ENCODE measurements around the gene ESAM. TPM values are rescaled to one million over a fixed set of nuclear protein-coding genes. Genes with fewer than 3 reads are reported as not detected.

Gene ESAM
- polyA plus RNA-seq, 1 of the 3 experiments (the other 2 are of a cell fraction), result 1.3 TPM

GRCh38 chr11:124768914-124769313 is 6.8 kb upstream of the ESAM start:
- H3K27me3 ChIP-seq (ENCODE audit: insufficient read depth), result no peaks in the 10 kb centered on the region
- ChIA-PET POLR2A (no interaction called here), CTCF (interaction anchor here (1.0 to 8.0 kb wide), 10 partner anchors 16 to 373 kb away, joined by 3 to 53 read pairs (median 5); partner anchors contain the start of genes SIAE and SPA17)
- no peaks in the 10 kb centered on the region for H4K20me1 ChIP-seq (ENCODE audit: insufficient read depth)
- no peaks in the 10 kb centered on the region for H3K9me3 ChIP-seq
- no peak for DNase-seq
- 0 out of 4 replicates have a peak, but pooled peaks cover 0 to 7% of the 10 kb centered on the region in 2 experiments for H3K4me1 ChIP-seq (ENCODE audit: control insufficient read depth in 1 of 2, insufficient read depth in 2 of 2, low read depth in 1 of 2, low read length in 1 of 2)
- H3K79me2 ChIP-seq (ENCODE audit: insufficient read depth), result peaks cover 16% of the 10 kb centered on the region; the same call in 1 of the 2 replicates
- H3K9me2 ChIP-seq, result no peaks in the 10 kb centered on the region
- H3K27ac ChIP-seq (ENCODE audit: low read depth in 2 of 2, low read length in 1 of 2), result no peak overlapping the region
- no peak overlapping the region for H2AFZ ChIP-seq (ENCODE audit: low read depth)
- no peak for TF ChIP-seq RXRA (IDR thresholded peaks at IDR 0.05; ENCODE audit: borderline replicate concordance, low read depth)
- WGBS (ENCODE audit: low lambda C conversion rate), result 94% methylated on average over 8 of the region's 8 CpGs
- H3K36me3 ChIP-seq (replicated peaks in 1 of 2; ENCODE audit: control insufficient read depth in 1 of 2, insufficient read depth in 2 of 2, low read length in 1 of 2), result peaks cover 43 to 65% of the 10 kb centered on the region in 2 experiments
- H3K4me3 ChIP-seq (ENCODE audit: low read depth in 2 of 2, low read length in 1 of 2), result no peak overlapping the region
- no peak overlapping the region for H3K9ac ChIP-seq
- H3F3A ChIP-seq (replicated peaks; ENCODE audit: insufficient read depth), result peaks cover 26% of the 10 kb centered on the region
- no peak overlapping the region for H3K4me2 ChIP-seq

- no peaks in the 10 kb centered on the region for H3K27me3 ChIP-seq (ENCODE audit: insufficient read depth)
- no peak overlapping the region for H2AFZ ChIP-seq (ENCODE audit: low read depth)
- H3K36me3 ChIP-seq (replicated peaks in 1 of 2; ENCODE audit: control insufficient read depth in 1 of 2, insufficient read depth in 2 of 2, low read length in 1 of 2), result peaks cover 38 to 51% of the 10 kb centered on the region in 2 experiments
- no peak for DNase-seq
- no peak overlapping the region for H3K9ac ChIP-seq
- 91% methylated on average over 2 of the region's 2 CpGs for WGBS (ENCODE audit: low lambda C conversion rate)
- no peak overlapping the region for H3K27ac ChIP-seq (ENCODE audit: low read depth in 2 of 2, low read length in 1 of 2)
- H3K9me3 ChIP-seq, result no peaks in the 10 kb centered on the region
- no peak overlapping the region for H3K4me2 ChIP-seq
- peaks cover 7 to 13% of the 10 kb centered on the region in 2 experiments; a peak in 2 of 4 replicates for H3K4me1 ChIP-seq (ENCODE audit: control insufficient read depth in 1 of 2, insufficient read depth in 2 of 2, low read depth in 1 of 2, low read length in 1 of 2)
- ChIA-PET CTCF (interaction anchor here (0.6 to 8.0 kb wide), 8 partner anchors 9 to 214 kb away, joined by 3 to 62 read pairs (median 7); no protein-coding TSS in a partner anchor), POLR2A (interaction anchor here (0.6 kb wide), 1 partner anchor 35 kb away, joined by 5 read pairs; no protein-coding TSS in a partner anchor)
- peaks cover 21% of the 10 kb centered on the region for H3F3A ChIP-seq (replicated peaks; ENCODE audit: insufficient read depth)
- H3K79me2 ChIP-seq (ENCODE audit: insufficient read depth), result peaks cover 4% of the 10 kb centered on the region; the same call in 1 of the 2 replicates
- peaks cover 5% of the 10 kb centered on the region; the same call in 1 of the 2 replicates for H4K20me1 ChIP-seq (ENCODE audit: insufficient read depth)
- H3K4me3 ChIP-seq (ENCODE audit: low read depth in 2 of 2, low read length in 1 of 2), result no peak overlapping the region
- H3K9me2 ChIP-seq, result no peaks in the 10 kb centered on the region
- TF ChIP-seq TAF1 (IDR thresholded peaks at IDR 0.05; ENCODE audit: borderline replicate concordance, low read depth, low read length), result no peak
- TF ChIP-seq PBX3 (IDR thresholded peaks at IDR 0.05), result no peak
- no peak for TF ChIP-seq MEF2A (IDR thresholded peaks at IDR 0.05; ENCODE audit: borderline replicate concordance, low read depth)
These were observed 4.1 kb upstream of the ESAM start for GRCh38 chr11:124766156-124766555.

- Histone ChIP-seq H3K79me2 (ENCODE audit: insufficient read depth) (peaks cover 4% of the 10 kb centered on the region; the same call in 1 of the 2 replicates), H4K20me1 (ENCODE audit: insufficient read depth) (peaks cover 5% of the 10 kb centered on the region; the same call in 1 of the 2 replicates), H3K4me1 (ENCODE audit: control insufficient read depth in 1 of 2, insufficient read depth in 2 of 2, low read depth in 1 of 2, low read length in 1 of 2) (peaks cover 0 to 13% of the 10 kb centered on the region in 2 experiments; a peak in 2 of 4 replicates), H3K9me3 (no peaks in the 10 kb centered on the region), H3K4me3 (ENCODE audit: low read depth in 2 of 2, low read length in 1 of 2) (peak overlapping the region; percentile 43), H2AFZ (ENCODE audit: low read depth) (no peak overlapping the region), H3F3A (replicated peaks; ENCODE audit: insufficient read depth) (peaks cover 7% of the 10 kb centered on the region), H3K4me2 (peak overlapping the region; percentile 72), H3K9me2 (no peaks in the 10 kb centered on the region), H3K27ac (ENCODE audit: low read depth in 2 of 2, low read length in 1 of 2) (no peak overlapping the region), H3K27me3 (ENCODE audit: insufficient read depth) (no peaks in the 10 kb centered on the region), H3K9ac (no peak overlapping the region), H3K36me3 (replicated peaks in 1 of 2; ENCODE audit: control insufficient read depth in 1 of 2, insufficient read depth in 2 of 2, low read length in 1 of 2) (peaks cover 28 to 36% of the 10 kb centered on the region in 2 experiments)
- ChIA-PET POLR2A (interaction anchor here (0.6 to 0.8 kb wide), 2 partner anchors 9 to 36 kb away, joined by 3 read pairs; no protein-coding TSS in a partner anchor), CTCF (interaction anchor here (0.6 to 8.0 kb wide), 36 partner anchors 11 to 136 kb away, joined by 3 to 62 read pairs (median 5); partner anchors contain the start of genes MSANTD2, NRGN, ROBO3 and VSIG2)
- DNase-seq, result peak; percentile 81
- 12% methylated on average over 21 of the region's 21 CpGs for WGBS (ENCODE audit: low lambda C conversion rate)
- no peak for TF ChIP-seq ZBTB33 (IDR thresholded peaks at IDR 0.05; ENCODE audit: borderline replicate concordance, low read depth)
- TF ChIP-seq RFX5 (IDR thresholded peaks at IDR 0.05; ENCODE audit: low read length), result no peak
- no peak for TF ChIP-seq USF2 (IDR thresholded peaks at IDR 0.05; ENCODE audit: borderline replicate concordance, low read depth, low read length)
- TF ChIP-seq GATA2 (CRISPR knock-in tag; IDR thresholded peaks at IDR 0.05), result no peak
- no peak for TF ChIP-seq EP300 (IDR thresholded peaks at IDR 0.05; ENCODE audit: borderline replicate concordance in 1 of 2, low read depth in 1 of 2, low read length in 1 of 2)
- TF ChIP-seq IRF3 (IDR thresholded peaks at IDR 0.05; ENCODE audit: low read depth, low read length), result no peak
- no peak; the same call in 1 of the 2 replicates for TF ChIP-seq TCF12 (IDR thresholded peaks at IDR 0.05)
- TF ChIP-seq TAF1 (IDR thresholded peaks at IDR 0.05; ENCODE audit: borderline replicate concordance, low read depth, low read length), result no peak
- TF ChIP-seq FOXJ3 (CRISPR knock-in tag; IDR thresholded peaks at IDR 0.05), result no peak
- TF ChIP-seq JUND (IDR thresholded peaks at IDR 0.05), result no peak
These were observed 1.3 kb upstream of the ESAM start for GRCh38 chr11:124763156-124763947.
